Vagina (tissue), 2 donors: Measurements from ENCODE around the gene AK3. TPM values are rescaled to one million over a fixed set of nuclear protein-coding genes. Genes with fewer than 3 reads are reported as not detected.

Experiments
- DNase-seq, 2 donors: peaks; one replicate each; pipeline ENCODE4 v3.0.0-alpha.2; 2017; ENCODE audit errors: extremely low spot score in 2 of 2
- H3K27ac ChIP-seq: fragments of 200-600 bp; sonication (generic); one replicate; pipeline ENCODE4 v1.5.1; 2019
- H3K27me3 ChIP-seq: fragments of 200-600 bp; sonication (generic); one replicate; pipeline ENCODE4 v1.5.1; 2019
- H3K36me3 ChIP-seq, 2 donors: fragments of 200-600 bp; sonication (generic); one replicate each; pipeline ENCODE4 v1.5.1; 2017 to 2019
- H3K4me1 ChIP-seq: fragments of 200-600 bp; sonication (generic); one replicate; pipeline ENCODE4 v1.5.1; 2019
- H3K4me3 ChIP-seq, 2 donors: fragments of 200-600 bp; sonication (generic); 1 replicate in 1 of 2; 2 replicates in 1 of 2; pipeline ENCODE4 v1.5.1; 2016 to 2019
- H3K9me3 ChIP-seq: fragments of 200-600 bp; sonication (generic); one replicate; pipeline ENCODE4 v1.5.1; 2019
- POLR2A ChIP-seq, 2 donors: fragments of 450-650 bp; IDR thresholded peaks; one replicate each; pipeline ENCODE4 v1.6.1; 2017; ENCODE audit warnings: antibody characterized with exemption in 2 of 2, mild to moderate bottlenecking in 2 of 2, moderate library complexity in 2 of 2
- POLR2AphosphoS5 ChIP-seq, 2 donors: sonication (generic); formaldehyde crosslinking; IDR thresholded peaks; one replicate each; pipeline ENCODE4 v1.9.0; 2017; ENCODE audit warnings: antibody characterized with exemption in 2 of 2, mild to moderate bottlenecking in 2 of 2, low read depth in 1 of 2; ENCODE audit not compliant: insufficient read depth in 1 of 2
- intact Hi-C: fragments of 100-400 bp; cut with DNase I; formaldehyde crosslinking; loops from one replicate; pipeline ENCODE4 v1.15.1; 2023
- total RNA-seq: library from RNA; depleted of rRNA; stranded (reverse); fragments of >200 nt; gene quantifications from one replicate; pipeline ENCODE4 v1.2.3, GENCODE V29; 2016
- TF ChIP-seq, protein P1 (sequence below), 3 experiments: fragments of 450-650 bp in 2 of 3; fragments of 200-600 bp in 1 of 3; sonication (generic) in 1 of 3; IDR thresholded peaks; one replicate each; pipeline ENCODE4 v1.5.1; 2017 to 2019; ENCODE audit warnings: antibody characterized with exemption in 3 of 3, mild to moderate bottlenecking in 2 of 3, moderate library complexity in 2 of 3

AK3 gene
- total RNA-seq, 1 donor from 2014 or later, result 72.4 TPM

DNA sequence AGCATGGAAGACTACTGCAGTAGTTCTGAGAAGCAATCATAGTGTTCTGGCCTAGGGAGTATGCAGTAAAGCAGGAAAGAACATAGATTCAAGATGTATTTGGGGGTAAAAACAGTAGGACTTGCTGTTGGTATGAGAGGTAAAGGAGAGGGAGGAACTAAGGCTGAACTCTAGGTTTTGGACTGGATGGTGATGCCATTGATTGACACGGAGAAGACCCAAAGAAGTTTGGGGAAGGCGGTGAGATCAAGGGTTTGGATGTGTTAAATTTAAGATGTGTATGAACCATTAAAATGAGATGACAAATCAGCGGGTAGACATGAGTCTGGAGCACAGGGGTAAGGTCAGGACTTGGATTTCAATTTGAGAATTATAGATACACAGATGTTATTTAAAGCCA, 63.6 kb downstream of the AK3 start:
- TF ChIP-seq, protein P1, sequence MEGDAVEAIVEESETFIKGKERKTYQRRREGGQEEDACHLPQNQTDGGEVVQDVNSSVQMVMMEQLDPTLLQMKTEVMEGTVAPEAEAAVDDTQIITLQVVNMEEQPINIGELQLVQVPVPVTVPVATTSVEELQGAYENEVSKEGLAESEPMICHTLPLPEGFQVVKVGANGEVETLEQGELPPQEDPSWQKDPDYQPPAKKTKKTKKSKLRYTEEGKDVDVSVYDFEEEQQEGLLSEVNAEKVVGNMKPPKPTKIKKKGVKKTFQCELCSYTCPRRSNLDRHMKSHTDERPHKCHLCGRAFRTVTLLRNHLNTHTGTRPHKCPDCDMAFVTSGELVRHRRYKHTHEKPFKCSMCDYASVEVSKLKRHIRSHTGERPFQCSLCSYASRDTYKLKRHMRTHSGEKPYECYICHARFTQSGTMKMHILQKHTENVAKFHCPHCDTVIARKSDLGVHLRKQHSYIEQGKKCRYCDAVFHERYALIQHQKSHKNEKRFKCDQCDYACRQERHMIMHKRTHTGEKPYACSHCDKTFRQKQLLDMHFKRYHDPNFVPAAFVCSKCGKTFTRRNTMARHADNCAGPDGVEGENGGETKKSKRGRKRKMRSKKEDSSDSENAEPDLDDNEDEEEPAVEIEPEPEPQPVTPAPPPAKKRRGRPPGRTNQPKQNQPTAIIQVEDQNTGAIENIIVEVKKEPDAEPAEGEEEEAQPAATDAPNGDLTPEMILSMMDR (IDR thresholded peaks at IDR 0.05), result no peak
- no peak for TF ChIP-seq POLR2AphosphoS5 (IDR thresholded peaks at IDR 0.05; ENCODE audit: insufficient read depth in 1 of 2, low read depth in 1 of 2)
- no peak for TF ChIP-seq POLR2A (IDR thresholded peaks at IDR 0.05)
- peak overlapping the region; percentile 98 for H3K27ac ChIP-seq
- intact Hi-C loops, result no loop called here
- DNase-seq, result no peak
- H3K27me3 ChIP-seq, result no peaks in the 10 kb centered on the region
- no peak overlapping the region for H3K4me3 ChIP-seq
- no peaks in the 10 kb centered on the region for H3K36me3 ChIP-seq
- peaks cover 33% of the 10 kb centered on the region for H3K4me1 ChIP-seq
- H3K9me3 ChIP-seq, result no peaks in the 10 kb centered on the region

DNA sequence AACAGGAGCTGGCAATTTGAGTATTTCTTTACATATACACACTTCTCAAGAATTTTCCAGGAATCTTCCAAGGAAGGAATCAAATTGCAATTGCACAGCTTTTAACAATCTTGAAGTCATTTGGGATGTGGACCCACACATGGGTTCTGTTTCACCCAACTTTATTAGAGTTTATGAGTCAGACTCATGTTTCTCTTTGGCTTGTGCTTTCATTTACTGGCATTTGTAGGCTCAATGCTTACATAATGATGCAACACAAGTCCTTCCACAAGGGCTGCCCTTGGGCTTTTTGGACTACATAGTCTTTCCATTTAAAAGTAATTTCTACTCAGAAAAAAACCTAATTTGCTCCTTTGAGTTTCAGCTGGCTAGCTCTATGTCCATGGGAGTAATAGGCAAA, 66.2 kb downstream of the AK3 start:
- Histone ChIP-seq H3K4me1 (peaks cover 14% of the 10 kb centered on the region), H3K36me3 (no peaks in the 10 kb centered on the region), H3K27ac (peak overlapping the region; percentile 75), H3K4me3 (no peak overlapping the region), H3K9me3 (no peaks in the 10 kb centered on the region), H3K27me3 (no peaks in the 10 kb centered on the region)
- TF ChIP-seq POLR2AphosphoS5 (IDR thresholded peaks at IDR 0.05; ENCODE audit: insufficient read depth in 1 of 2, low read depth in 1 of 2) (peak in 1 of 2 donors; percentile 74), POLR2A (IDR thresholded peaks at IDR 0.05) (no peak)
- TF ChIP-seq, protein P1 (IDR thresholded peaks at IDR 0.05), result no peak
- no peak for DNase-seq
- intact Hi-C loops, result no loop called here

- intact Hi-C loops, result no loop called here
- Histone ChIP-seq H3K27me3 (no peaks in the 10 kb centered on the region), H3K9me3 (no peaks in the 10 kb centered on the region), H3K27ac (no peak overlapping the region), H3K4me3 (no peak overlapping the region), H3K4me1 (peaks cover 3% of the 10 kb centered on the region), H3K36me3 (no peaks in the 10 kb centered on the region)
- no peak for TF ChIP-seq POLR2AphosphoS5 (IDR thresholded peaks at IDR 0.05; ENCODE audit: insufficient read depth in 1 of 2, low read depth in 1 of 2)
- no peak for TF ChIP-seq POLR2A (IDR thresholded peaks at IDR 0.05)
- TF ChIP-seq, protein P1 (IDR thresholded peaks at IDR 0.05), result no peak
- no peak for DNase-seq
Measured at GRCh38 chr9:4671737-4672136, 69.3 kb downstream of the AK3 start.

GRCh38 chr9:4670591-4670990, 70.4 kb downstream of the AK3 start:
- TF ChIP-seq POLR2AphosphoS5 (IDR thresholded peaks at IDR 0.05; ENCODE audit: insufficient read depth in 1 of 2, low read depth in 1 of 2) (no peak), POLR2A (IDR thresholded peaks at IDR 0.05) (no peak)
- TF ChIP-seq, protein P1 (IDR thresholded peaks at IDR 0.05), result no peak
- intact Hi-C loops, result no loop called here
- no peak for DNase-seq
- Histone ChIP-seq H3K4me3 (no peak overlapping the region), H3K27ac (no peak overlapping the region), H3K36me3 (no peaks in the 10 kb centered on the region), H3K9me3 (no peaks in the 10 kb centered on the region), H3K4me1 (peaks cover 8% of the 10 kb centered on the region), H3K27me3 (no peaks in the 10 kb centered on the region)

DNA sequence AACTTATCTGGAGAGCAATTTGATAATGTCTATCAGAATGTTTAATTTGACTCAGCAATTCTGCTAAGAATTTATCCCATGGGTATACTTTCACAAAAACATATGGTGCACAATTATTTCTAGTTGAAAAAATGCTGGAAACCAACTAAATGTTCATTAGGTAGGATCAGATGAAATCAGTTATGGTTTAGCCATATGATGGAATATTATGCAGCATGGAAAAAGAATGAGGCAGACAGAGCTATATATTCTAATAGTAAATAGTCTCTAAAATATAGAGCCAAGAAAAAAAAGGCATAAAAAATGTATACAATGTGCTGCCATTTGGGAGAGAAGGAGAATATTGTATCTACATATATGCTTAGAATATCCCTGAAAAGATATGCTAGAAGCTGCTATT, 71.1 kb downstream of the AK3 start:
- DNase-seq, result no peak
- H3K4me1 ChIP-seq, result peaks cover 15% of the 10 kb centered on the region
- H3K9me3 ChIP-seq, result no peaks in the 10 kb centered on the region
- no peaks in the 10 kb centered on the region for H3K36me3 ChIP-seq
- no peak overlapping the region for H3K27ac ChIP-seq
- H3K4me3 ChIP-seq, result no peak overlapping the region
- intact Hi-C loops, result no loop called here
- H3K27me3 ChIP-seq, result no peaks in the 10 kb centered on the region
- TF ChIP-seq, protein P1 (IDR thresholded peaks at IDR 0.05), result no peak
- no peak for TF ChIP-seq POLR2A (IDR thresholded peaks at IDR 0.05)
- no peak for TF ChIP-seq POLR2AphosphoS5 (IDR thresholded peaks at IDR 0.05; ENCODE audit: insufficient read depth in 1 of 2, low read depth in 1 of 2)
